HG02943 (cell line): ENCODE results near the gene SPOUT1.
"Not testable (repeated sequence)": the region's sequence is repeated elsewhere in the genome, so short reads cannot be mapped to it uniquely, and the experiment has no call there.

Experiments
- ATAC-seq: cut with Tn5 transposase; IDR thresholded peaks from one replicate; pipeline ENCODE4 v1.9.1; 2021; ENCODE audit warnings: mild to moderate bottlenecking, low read depth, moderate library complexity; ENCODE audit not compliant: unreplicated experiment

The SPOUT1 gene, protein sequence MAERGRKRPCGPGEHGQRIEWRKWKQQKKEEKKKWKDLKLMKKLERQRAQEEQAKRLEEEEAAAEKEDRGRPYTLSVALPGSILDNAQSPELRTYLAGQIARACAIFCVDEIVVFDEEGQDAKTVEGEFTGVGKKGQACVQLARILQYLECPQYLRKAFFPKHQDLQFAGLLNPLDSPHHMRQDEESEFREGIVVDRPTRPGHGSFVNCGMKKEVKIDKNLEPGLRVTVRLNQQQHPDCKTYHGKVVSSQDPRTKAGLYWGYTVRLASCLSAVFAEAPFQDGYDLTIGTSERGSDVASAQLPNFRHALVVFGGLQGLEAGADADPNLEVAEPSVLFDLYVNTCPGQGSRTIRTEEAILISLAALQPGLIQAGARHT

DNA sequence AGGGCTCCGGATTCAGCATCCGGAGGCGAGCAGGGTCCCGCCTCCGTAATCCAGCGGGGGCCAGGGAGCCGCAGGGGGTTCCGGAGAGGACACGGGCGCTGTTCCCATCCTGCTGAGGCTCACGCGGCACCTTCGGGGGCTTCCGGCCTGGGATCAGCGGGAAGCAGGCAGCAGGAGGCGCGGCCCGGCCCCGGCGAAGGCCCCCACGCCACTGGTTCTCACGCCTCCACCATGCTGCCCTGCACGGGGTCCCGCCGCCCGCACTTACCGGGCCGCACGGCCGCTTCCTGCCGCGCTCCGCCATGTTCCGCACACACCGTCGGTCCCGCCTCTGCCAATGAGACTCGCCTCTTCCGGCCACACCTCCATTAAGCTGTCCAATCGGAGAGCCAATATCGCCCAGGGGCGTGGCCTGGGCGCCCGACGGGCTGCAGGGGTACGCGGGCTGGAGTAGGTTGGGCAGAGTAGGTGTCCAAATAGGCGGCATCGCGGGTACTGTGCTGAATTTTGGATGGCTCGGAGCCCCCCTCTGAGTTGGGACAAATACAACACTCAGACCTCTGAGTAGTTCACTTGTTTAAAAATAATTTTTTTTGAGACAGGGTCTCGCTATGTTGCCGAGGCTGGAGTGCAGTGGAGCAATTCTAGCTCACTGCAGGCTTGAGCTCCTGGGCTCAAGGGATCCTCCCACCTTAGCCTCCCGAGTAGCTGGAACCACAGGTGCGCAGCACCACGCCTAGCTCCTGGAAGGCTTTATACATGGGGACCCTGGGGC is at the start of gene SPOUT1:
TSS of gene SPOUT1 (minus strand) at position 318 of the 775 bp plus-strand sequence. CDS start at position 304, 14 bp downstream.
- ATAC-seq = peak; percentile 93

DNA sequence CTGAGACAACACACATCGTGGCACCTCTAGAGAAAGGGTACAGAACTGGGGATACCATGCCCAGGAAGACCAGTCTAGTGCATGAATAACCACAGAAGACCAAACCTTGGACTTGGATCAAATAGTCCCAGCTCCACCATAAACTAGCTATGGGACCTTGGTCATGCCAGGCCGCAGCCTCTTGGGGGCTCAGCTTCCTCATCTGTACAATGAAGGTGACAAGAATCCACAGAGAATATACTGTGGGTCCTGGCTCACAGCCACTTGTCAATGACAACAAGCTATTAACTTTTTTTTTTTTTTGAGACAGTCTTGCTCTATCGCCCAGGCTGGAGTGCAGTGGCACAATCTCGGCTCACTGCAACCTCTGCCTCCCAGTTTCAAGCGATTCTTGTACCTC is 48.3 kb upstream of the SPOUT1 start:
- ATAC-seq = no peak

DNA sequence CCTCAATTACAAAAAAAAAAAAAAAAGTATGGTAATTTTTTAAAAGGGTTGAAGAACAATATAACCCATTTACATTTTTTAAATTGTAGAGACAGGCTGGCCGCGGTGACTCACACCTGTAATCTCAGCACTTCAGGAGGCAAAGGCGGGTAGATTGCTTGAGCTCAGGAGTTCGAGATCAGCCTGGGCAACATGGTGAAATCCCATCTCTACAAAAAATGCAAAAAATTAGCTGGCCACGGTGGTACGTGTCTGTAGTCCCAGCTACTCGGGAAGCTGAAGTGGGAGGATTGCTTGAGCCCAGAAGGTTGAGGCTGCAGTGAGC is 41.3 kb upstream of the SPOUT1 start:
- ATAC-seq = not testable (repeated sequence)

DNA sequence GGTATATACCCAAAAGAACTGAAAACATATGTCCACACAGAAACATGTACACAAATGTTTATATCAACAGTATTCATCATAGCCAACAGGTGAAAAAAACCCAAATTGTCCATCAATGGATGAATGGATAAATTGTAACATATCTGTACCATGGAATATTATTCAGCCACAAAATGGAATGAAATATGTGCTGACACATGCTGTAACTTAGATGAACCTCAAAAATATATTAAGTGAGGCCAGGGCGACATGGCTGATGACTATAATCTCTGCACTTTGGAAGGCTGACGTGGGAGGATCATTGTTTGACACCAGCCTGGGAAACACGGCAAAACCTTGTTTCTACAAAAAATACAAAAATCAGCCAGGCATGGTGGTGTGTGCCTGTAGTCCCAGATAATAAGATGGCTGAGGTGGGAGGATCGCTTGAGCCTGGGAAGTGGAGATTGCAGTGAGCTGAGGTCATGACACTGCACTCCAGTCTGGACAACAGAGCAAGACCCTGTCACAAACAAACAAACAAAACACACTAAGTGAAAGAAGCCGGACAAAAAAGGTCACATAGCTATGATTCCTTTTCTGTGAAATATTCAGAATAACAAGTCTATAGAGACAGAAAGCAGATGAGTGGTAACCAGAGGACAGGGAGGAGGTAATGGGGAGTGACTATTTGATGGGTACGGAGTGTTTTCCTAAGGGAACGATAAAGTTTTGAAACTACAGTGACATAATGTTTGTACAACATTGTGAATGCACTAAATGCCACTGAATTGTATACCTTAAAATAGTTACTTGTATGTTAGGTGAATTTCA is 40.7 kb upstream of the SPOUT1 start:
- ATAC-seq = no peak

DNA sequence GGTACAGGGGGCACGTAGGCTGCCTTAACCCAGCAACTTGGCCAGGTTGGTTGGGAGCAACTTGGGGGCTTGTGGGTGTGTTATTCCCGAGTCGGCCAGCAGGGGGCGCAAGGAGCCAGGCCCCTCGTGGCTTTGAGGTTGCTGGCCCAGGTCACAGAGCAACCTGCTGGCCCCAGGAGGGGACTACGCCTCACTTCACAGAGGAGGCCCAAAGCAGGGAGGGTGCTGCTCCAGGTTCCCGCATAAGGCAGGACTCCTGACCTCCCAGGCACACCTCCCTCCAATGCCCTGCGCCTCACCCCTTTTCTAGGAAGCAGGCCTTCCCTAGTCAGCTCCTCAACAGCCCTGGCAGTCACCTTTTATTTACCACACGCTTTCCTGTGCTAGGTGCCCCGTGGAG is 34.1 kb upstream of the SPOUT1 start:
- ATAC-seq = no peak

DNA sequence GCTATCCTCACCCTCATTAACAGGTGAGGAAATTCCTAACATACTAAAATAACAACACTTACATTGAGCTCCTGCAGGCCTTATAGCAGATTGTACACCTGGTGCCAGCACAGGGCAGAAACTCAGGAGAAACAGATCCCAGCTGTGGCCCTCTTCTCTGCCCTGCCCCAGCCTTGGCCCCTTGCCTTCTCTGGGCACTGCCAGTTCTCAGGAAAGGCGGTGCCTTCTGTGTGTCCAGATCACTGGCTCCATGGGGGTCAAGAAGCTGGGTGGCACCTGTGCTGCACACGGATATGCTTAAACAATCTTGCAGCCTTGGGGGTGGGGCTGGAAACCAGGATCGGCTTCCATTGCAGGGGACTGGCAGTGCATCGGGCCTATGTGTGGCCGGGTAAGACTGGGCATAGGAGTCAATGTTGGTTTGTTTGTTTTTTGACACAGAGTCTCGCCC is 32.8 kb upstream of the SPOUT1 start:
- no peak for ATAC-seq

DNA sequence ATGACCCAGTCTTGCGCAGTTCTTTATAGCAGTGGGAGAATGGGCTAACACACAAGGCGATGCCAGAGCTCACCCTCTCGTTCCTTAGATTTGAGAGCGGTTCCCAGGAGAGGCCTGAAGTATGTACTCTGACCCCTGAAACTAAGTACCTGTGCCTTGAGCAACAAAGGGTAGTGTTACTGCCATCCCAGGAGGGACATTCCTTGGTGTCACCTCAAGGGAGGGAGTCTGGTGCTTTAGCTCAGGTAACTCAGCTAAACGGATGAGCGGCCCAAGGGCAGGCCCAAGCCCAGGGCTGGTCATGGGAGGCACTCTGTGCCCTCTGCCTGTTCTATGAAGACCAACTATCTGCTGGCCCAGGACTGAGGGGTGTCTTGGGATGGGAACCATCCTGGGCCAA is 31.9 kb upstream of the SPOUT1 start:
- ATAC-seq = no peak

DNA sequence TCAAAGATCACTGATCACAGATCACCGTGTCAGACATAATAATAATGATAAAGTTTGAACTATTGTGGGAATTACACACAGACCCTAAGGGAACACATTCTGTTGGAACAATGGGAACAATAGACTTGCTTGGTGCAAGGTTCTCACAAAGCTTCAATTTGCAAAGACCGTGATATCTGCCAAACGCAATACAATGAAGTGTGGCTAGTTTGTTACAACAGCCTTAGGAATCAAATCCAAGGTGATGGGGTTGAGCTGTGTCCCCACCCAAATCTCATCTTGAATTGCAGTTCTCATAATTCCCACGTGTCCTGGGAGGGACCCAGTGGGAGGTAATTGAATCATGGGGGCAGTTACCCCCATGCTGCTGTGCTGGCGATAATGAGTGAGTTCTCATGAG is 31.3 kb upstream of the SPOUT1 start:
- no peak for ATAC-seq

DNA sequence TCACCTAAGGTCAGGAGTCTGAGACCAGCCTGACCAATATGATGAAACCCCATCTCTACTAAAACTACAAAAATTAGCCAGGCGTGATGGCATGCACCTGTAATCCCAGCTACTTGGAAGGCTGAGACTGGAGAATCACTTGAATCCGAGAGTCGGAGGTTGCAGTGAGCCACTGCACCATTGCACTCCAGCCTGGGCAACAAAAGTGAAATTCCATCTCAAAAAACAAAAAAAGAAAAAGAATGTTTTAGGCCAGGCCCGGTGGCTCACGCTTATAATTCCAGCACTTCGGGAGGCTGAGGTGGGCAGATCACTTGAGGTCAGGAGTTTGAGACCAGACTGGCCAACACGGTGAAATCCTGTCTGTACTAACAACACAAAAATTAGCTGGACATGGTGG is 28.9 kb upstream of the SPOUT1 start:
- not testable (repeated sequence) for ATAC-seq

DNA sequence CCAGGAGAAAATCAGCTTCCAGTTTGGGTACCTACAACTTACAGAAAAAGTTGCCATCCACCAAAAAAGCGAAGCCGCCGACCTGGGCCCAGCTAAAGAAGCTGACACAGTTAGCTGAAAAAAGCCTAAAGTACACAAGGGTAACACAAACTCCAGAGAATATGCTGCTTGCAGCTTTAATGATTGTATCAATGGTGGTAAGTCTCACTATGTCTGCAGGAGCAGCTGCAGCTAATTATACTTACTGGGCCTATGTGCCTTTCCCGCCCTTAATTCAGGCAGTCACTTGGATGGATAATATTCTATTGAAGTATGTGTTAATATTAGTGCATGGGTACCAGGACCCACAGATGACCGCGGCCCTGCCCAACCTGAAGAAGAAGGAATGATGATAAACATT is 24.9 kb upstream of the SPOUT1 start:
- ATAC-seq = not testable (repeated sequence)

DNA sequence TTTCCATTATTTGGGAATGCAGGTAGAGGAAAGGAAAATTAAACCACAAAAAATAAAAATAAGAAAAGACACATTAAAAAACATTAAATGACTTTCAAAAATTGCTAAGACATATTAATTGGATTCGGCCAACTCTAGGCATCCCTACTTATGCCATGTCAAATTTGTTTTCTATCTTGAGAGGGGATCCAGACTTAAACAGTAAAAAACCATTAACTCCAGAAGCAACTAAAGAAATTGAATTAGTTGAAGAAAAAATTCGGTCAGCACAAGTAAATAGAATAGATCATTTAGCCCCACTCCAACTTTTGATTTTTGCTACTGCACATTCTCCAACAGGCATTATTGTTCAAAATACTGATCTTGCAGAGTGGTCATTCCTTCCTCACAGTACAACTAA is 23.1 kb upstream of the SPOUT1 start:
- not testable (repeated sequence) for ATAC-seq

DNA sequence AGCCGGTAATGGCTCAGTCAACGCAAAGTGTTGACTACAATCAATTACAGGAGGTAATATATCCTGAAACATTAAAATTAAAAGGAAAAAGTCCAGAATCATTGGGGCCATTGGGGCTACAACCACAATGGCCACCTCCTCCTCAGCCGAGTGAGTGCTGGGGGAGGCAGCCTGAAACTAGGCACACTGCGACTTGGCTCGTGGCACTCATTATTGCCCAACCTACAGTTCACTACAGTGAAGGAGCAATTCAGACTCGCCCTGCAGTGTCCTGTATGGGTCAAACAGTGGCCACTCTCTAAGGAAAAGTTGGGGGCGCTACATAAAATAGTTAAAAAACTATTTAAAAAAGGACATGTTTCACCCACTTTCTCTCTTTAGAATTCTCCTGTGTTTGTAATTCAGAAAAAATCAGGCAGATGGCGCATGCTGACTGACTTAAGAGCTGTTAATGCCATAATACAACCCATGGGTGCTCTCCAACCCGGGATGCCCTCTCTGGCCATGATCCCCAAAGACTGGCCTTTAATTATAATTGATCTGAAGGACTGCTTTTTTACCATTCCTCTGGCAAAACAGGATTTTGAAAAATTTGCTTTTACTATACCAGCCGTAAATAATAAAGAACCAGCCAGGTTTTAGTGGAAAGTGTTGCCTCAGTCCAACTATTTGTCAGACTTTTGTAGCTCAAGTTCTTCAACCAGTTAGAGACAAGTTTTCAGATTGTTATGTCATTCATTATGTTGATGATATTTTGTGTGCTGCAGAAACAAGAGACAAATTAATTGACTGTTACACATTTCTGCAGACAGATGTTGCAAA is 22.4 kb upstream of the SPOUT1 start:
- not testable (repeated sequence) for ATAC-seq

DNA sequence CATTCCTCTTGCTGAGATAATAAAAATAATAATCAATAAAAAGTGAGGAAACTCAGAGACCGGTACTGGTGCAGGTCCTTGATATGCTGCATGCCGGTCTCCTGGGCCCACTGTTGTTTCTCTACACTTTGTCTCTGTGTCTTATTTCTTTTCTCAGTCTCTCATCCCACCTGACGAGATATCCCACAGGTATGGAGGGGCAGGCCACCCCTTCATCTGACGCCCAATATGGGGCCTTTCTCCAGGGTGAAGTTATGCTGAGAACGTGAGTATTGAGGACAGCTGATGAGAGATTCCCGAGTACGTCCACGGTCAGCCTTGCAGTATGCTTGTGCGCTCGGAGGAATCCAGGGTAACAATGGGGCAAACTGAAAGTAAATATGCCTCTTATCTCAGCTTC is 21.4 kb upstream of the SPOUT1 start:
- not testable (repeated sequence) for ATAC-seq

DNA sequence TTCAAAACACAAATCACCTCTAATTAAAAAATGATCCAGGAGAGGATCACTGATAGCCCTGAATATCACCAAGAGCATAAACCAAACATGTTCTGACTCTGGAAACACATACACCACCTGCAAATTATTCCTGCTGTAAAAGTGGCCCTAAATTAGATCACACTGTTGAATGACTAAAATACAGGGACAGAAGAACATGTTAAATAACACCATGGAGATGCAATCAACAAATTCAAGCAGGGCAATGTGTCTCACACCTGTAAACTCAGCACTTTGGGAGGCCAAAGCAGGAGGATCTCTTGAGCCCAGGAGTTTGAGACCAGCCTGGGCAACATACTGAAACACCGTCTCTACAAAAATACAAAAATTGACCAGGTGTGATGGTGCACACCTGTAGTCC is 18.2 kb upstream of the SPOUT1 start:
- no peak for ATAC-seq

DNA sequence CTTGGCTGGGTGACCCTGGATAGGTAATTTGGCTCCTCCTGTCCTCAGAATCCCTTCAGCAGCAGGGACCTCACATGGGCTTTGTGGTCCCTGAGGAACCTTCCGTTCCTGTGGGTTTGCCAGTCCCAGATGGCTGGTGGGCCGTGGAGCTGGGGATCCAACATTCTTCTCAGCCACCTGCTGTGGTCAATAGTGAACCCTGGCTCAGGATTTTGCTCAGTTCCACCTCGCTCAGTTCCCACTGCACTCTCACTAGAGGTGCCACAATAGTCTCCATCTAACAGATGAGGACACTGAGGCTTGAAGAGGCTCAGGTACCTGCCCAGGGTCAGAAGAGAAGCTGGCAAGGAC is 17.1 kb upstream of the SPOUT1 start:
- ATAC-seq = no peak

DNA sequence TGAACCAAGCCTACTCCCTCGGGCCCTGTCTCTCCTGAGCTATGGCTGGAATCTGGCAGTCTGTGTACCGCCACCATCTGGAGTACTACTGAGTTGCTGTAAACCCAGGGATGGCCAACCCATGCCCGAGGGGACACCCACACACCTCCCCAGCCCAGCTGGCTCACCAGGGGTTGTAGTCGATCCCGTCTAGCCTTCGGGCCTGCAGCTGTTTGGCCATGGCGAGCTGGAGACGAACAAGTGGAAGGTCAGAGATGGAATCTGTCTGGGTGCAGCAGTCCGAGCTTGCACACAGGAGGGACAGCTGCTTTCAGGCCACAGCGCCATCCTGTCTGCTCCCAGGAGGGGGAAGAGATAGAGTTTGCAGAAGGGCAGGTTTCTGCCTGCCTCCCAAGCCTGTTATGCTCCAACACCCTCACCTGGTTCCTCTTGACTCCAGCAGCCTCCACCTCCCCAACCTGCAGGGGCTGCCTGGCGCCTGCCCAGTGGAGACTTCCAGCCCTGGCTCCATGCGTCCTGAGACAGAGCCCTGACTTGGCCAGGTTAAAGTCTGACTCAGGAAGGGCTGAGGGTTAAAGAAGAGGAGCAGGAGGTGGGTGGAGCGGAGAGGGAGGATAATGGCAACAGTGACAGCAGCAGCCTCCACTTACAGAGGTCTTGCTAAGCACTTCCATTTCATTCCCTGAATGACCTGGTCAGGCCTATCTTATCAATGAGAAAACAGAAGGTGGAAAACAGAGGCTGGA is 15.8 kb upstream of the SPOUT1 start:
- no peak for ATAC-seq

DNA sequence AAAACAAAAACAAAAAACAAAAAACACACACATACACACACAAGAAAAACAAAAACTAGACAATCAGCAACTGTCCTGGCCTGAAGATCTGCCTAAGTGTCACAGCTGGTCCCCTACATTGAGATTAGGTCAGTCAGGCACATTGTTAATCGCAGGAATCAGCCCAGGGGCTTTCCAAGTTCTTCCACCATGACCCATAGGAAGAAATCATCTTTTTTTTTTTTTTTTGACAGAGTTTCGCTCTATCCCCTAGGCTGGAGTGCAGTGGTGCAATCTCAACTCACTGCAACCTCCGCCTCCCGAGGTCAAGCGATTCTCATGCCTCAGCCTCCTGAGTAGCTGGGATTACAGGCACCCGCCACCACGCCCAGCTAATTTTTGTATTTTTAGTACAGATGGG is 13.6 kb upstream of the SPOUT1 start:
- ATAC-seq = not testable (repeated sequence)

DNA sequence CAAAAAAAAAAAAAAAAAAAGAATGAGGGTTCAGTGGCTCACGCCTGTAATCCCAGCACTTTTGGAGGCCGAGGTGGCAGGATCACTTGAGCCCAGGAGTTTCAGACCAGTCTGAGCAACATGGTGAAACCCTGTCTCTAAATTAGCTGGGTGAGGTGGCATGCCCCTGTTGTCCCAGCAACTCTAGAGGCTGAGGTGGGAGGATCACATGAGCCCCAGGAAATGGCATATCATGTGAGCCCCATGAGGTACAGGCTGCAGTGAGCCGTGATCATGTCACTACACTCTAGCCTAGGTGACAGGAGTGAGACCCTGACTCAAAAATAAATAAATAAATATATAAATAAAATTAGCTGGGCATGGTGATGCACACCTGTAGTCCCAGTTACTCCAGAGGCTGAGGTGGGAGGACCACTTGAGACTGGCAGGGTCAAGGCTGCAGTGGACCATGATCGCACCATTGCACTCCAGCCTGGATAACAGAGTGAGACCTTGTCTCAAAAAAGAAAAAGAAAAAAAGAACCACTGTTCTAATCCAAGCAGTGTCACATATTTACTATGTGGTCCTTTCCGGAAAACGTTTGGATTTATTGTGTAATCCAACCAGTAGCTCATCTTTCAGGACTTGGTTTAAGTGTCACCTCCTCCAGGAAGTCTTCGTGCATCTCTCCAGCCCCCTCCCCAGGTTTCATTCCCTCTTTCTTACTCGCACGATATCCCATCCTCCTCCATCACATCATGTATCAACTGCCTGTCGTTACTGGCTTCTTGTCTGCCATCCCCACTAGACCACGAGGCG is 12.3 kb upstream of the SPOUT1 start:
- no peak for ATAC-seq

DNA sequence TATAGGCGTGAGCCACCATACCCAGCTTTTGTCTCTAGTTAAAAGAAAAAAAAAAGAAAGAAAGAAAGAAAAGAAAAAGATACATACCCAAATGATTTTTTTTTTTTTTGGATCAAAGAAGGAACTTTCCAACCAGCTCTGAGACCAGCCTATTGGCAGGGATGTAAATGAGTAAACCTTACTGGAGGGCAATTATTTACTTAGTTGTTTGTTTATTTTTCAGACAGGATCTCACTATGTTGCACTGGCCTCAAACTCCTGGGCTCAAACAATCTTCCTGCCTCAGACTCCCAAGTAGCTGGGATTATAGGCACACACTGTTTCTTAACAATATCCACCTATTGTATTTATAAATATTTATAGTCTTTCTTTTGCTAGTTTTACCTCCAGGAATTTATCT is 10.9 kb upstream of the SPOUT1 start:
- no peak for ATAC-seq
